Stimulated activated CD8-positive, alpha-beta memory T cell treated with anti-CD3 and anti-CD28 coated beads, Interleukin-2, amount 100 ng/mL, for 1 hour (primary cell): ENCODE measurements around the gene OXTR.

ENCODE experiments used
- DNase-seq, 2 donors: peaks; one replicate each; pipeline ENCODE4 v3.0.0-alpha.2; 2020; ENCODE audit warnings: low read depth in 2 of 2

OXTR gene

DNA sequence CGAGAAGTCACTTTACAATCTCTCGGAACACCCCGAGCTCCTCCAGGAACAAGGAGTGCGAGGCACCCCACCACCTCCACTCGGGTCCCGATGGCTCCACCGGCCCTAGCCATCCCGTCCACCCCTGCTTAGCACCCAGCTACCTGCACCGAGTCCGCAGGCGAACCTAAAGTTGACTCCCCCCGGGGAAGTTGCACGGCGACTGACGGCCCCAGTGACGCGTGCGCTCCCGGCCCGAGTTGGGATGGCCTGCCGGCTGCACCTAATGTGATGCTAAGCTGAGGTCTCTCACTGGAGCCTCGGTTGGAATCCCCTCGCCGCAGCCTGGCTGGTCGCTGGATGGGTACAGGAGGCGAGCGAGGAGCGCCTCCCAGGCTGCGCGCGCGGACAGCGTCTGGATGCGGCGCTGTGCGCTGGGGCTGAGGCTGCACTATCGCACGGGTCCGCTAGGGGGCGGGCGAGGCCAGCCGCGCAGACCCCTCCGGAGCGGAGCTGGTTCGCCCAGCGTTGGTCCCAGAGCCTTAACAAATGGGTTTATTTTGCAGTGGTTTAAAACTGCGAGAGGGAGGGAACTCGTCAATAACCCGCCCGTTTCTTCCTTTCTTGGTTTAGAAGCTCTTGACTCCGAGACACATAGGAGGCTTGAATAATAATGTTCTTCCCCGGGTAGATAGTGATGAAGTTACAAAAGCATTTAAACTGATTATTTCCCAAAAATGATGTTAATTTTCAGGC, at the start of gene OXTR:
Gene OXTR, minus strand, starts transcription at position 526 of the 735 bp plus-strand sequence. CDS start 1,426 bp downstream, outside the sequence.
- DNase-seq: peak; percentile 14 to 16

DNA sequence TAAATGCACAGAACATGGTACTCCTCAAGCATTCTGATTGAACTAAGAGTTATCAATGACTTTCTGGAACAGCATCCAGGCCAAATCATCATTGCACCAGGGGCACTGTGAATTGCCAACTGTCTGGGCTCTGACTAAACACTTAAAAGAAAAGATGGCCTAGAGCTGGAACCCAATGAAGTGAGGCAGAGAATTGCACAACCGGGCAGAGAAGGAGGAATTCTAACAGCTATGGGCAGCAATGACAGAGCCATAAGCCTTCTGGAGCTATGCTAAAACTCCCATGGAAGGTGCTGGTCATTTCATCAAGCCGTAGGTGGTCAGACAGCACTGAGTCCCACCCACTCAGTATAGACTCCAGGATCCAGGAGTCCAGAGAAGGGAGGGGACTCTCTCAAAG, 48.1 kb upstream of the OXTR start:
- no peak for DNase-seq

DNA sequence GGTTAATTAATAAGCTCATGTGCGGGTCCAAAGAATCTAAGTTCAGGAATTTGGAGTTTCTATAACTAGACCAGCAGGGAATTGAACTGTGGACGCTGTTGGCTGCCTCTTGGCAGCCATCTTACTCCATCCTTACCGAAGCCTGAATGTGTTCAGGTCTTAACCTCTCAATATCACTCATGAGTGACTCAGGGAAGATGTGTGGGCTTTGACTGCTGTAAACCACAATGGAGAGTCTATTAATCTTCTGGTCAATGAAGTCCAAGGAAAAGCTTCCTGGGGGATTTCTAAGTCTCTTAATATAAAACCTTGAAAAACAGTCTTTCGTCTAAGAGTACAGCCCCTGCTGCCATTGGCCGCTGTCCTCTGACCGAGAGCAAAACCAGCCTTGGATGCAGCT, 46.7 kb upstream of the OXTR start:
- DNase-seq: no peak

DNA sequence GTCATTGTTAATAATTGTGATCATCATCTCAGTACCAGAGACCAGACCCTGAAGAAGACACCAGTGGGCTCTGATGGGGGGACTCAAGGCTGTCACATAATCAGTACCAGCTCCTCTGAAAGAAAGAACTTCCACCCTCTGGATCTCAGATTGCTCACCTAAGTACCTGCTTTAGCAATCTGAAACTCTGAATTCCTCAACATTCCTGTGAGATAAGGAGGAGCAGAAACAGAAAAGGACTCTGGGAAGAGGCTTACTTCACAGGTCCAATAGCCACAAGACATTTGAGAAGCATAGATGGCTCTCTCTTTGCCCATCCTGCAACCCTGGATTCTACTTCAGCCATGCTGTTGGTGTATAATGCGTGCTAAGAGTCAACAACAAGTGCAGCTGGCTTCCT, 44.0 kb upstream of the OXTR start:
- no peak for DNase-seq

DNA sequence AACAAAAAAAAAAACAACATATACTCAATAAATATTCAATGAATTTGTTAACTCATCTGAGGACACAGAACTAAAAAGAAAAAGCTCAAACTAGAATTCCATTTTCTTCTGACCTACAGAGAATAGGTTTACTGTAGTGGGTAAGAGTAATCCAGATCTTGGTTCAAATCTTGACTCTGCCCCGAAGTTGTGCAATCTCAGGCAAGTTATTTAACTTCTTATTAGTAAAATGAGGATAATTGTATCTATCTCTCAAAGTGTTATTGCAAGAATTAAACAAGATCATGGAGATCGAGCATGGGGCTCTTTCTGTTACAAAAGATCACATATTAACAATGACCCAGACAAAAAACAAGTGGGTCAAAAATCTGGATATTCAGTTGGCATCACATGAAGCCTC, 41.1 kb upstream of the OXTR start:
- no peak for DNase-seq

DNA sequence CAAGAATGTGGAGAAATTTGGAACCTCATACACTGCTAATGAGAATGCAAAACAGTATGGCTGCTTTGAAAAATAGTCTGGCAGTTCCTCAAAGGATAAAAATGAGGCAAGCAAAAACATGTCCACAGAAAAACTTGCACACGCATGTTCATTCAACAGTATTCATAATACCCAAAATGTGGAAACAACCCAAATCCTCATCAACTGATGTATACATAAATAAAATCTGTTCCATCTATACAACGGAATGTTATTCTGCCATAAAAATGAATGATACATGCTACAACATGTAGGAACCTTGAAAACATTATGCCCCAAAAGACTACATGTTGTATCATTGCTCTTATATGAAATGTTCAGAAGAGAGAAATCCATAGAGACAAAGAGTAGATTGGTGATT, 36.4 kb upstream of the OXTR start:
- DNase-seq: no peak

DNA sequence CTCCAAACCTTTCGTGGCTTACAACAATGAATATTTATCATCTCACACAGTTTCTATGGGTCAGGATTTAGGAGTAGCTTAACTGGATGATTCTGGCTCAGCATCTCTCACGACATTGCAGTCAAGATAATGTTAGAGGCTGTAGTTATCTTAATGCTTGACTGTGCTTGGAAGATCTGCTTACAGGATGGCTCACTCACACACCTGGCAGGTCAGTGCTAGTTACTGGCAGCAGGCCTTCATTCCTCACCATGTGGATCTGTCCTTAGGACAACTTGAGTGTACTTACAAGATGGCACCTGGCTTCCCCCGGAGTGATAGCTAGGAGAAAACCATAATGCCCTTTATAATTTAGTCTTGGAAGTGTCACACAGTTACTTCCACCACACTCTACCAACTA, 32.8 kb upstream of the OXTR start:
- DNase-seq: no peak

DNA sequence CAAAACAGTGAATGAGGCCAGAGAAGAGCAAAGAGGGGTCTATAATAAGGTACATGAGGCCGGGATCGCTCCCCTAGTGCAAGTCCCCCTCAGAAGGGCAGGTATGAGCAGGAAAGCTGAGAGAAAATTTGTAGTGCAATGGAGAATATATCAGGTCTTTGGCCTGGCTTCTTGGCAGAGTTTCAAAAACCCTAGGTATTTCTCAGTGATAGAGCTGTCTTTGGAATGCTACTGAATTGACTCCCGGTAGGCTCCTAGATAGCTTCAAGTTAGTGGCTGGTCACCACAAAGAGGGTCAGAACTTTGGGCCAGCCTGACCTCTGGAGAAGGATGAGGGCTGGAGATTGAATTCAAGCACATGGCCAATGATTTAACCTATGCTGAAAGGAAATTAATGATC, 30.6 kb upstream of the OXTR start:
- no peak for DNase-seq

DNA sequence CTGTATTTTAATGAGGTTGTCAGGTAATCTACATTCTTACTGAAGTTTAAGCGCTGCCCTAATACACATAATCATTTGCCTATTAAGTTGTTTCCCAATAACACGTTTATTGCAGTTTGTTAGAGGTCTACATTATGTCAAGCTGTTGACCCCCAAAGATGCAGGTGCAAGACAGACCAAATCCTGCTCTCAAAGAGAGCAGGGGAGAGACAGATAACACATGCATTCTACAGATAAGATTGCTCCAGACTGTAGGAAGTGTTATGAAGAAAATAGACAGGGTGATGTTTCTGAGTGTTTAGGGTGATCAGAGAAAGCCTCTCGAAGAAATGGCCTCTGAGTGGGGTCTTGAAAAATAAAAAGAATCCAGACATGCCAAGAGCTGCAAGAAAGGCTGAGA, 24.8 kb upstream of the OXTR start:
- no peak for DNase-seq

DNA sequence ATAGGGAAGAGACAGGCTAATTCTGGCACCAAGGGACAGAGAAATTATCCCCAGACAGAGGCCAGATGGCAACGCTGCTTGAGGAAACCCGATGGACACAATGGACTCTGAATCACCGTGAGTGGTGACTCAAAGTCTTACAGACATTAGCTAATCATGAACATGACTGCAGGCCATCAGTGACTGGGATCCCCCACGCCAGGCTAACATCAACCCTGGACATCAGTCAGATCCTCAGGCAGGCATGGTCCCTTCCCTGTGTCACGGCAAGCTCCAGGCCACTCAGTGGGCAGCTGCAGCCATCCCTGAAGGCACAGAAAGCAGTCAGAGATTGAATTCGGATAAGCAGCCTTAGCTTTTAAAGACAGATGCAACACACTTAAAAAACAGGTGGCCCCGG, 23.8 kb upstream of the OXTR start:
- no peak for DNase-seq

DNA sequence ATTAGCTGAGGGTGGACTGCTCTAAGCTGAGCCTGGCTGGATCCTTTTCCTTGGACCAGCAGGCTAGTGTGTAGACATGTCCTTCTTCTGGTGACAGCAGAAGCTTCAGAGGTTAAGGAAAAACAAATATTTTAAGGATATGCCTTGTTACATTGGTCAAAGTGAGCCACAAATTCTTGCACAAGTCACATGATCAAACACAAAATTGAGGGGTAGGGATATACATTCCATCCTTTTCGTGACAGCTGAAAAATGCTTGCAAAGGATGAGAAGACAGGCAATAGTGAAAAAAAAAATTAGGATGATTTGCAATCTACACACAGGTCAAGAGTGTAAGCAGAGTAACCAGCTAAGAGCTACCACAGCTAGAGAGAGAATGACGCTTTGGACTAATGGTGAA, 21.1 kb upstream of the OXTR start:
- DNase-seq: no peak

DNA sequence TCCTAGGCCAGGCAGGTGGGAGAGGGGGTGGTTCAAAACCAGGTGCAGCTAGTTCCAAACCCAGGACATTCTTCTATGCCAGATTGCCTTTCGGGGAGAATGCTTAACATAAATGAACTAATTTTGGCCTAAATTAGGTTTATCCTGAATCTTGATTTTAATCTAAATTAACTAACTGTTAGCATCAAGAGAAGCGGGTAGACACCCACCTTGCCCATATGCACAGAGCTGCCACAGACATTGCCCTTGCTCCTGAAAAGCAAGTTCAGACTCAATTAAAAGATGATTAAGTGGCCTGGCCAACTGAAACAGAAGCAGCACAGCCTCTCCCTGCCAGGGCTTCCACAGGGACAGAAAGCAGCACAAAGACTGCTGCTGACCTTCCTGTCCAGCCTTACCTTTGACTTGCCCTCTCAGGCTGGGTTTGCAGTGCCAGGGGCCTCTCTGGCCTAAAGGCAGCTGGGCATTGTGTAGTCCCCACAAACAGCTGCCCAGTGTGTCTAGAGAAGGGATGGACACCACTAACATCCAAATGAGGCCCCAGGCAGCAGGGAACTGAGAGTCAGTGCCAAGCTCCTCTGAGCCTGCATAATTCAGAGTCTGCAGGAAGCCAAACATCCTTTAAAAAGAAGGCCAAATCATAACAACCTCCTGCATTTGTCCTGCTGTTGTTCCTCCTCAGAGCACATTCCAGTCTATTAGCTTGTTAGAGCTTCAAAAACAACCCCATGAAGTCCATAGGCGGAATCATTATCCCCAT, 15.4 kb upstream of the OXTR start:
- no peak for DNase-seq

DNA sequence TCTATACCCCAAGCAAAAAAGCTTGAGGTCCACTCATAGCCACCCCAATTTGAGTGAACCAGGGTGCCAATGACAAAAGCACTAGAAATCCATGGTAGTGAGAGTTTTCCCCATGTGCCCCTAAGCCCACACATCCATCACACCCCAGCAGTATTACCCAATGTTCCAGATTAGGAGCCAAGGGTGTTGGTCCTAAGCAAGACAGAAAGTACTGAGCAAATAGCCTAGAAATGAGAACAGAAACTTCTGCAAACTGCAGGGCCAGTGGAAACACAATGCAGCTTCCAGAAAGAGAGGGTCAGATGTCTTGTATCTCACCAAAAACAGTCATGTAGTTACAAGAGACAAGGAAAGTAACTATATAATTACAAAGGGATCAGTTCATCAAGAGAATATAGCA, 10.9 kb upstream of the OXTR start:
- no peak for DNase-seq

DNA sequence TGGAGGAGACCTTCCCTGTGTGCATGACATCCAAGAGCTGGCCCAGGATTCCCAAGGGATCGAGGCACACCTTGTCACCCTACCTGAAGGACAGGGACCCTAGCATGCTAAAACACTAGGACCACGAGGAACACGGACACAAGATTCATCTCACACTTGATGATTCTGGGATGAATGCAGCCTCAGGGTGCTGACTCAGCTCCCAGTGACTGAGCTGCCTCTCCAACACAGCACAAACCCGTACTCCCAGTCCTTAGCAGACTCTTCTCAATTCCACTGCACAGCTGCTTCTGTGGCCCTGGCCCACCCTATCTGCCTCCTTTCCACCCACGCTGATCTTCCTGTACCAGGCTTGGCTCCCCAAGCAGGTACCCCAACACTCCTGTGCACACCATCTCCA, 9.1 kb upstream of the OXTR start:
- no peak for DNase-seq

DNA sequence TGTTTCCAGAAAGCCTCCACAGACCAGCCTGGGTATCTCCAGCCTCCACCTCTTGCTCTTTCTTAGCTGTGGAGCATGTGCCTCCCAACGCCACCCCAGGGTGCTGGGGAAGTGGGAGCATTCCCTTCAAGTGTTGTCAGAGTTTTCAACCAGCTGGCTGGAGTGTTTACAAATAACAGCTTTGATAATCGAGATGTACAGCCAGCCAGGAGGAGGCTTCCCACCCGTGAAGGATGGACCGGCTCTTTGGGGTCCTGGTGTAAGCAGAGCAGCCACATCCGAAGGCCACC, 8.5 kb upstream of the OXTR start:
- DNase-seq: no peak

DNA sequence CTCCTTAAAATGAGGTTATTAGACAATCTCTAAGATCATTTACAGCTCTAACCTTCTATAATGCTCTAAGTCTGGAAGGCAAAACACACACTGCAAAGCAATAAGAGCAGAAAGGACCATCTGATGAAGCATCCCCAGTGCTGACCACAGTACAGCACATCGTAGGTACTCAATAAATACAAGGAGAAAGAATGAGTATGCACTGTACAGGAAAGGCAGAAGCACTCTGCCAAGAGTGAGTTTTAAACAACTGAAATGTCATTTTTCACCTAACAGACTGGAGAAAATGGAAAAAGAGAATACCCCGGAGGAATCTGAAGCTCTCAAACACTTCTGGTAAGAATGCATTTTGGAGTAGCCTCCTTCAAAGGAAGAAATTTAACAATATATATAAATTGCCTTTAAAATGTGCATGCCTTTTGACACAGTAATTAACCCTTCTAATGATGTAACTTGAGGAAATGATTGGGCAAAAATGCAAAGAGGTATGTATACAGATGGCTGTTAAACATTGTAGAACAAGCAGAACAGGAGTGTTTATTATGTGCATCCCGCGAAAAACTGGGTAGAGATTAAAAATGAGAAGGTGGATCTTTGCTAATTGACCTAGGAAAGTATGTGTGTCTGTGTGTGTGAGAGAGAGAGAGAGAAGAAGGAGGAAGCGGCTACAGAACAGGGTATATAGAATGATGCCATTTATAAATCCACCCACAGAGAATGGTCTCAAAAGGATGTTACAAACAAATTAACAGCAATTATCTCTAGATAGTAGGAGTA, 8.0 kb upstream of the OXTR start:
- no peak for DNase-seq

DNA sequence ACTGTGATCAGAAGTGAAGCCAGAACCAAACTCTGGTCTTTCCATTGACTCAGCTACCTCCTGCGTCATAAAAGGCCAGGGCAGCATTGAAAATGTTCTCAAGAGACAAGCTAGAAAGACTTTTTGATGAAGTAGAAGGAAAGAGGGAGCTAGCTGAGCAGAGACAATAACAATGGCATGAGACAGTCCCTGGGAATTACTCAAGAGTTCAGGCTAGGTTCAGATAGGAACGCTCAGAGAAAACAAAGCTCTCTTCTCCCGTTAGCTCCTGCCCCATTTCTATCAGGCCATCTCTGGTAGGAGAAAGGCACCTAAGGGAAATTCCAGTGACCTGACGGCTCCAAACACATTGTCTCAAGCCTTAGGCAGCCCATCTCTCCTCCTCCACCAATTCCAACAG, 7.0 kb upstream of the OXTR start:
- DNase-seq: no peak

DNA sequence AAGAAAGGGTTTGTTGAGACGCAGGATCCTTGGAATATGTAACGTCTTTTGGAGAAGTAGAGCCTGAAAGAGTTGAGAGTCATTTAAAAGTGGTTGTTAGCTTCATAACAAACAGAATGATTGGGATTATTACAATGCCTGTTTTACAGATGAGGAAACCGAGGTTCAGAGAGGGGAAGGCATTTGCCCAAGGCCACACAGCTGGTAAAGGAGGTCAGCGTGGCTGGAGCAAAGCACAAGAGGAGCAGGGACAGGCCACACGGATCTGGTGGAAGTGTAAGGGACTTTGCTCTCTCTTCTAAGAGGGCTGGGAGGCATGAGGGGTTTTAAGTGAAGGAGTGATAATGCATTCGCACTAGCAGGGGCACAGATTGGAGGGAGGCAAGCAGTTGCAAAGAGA, 6.2 kb upstream of the OXTR start:
- no peak for DNase-seq

DNA sequence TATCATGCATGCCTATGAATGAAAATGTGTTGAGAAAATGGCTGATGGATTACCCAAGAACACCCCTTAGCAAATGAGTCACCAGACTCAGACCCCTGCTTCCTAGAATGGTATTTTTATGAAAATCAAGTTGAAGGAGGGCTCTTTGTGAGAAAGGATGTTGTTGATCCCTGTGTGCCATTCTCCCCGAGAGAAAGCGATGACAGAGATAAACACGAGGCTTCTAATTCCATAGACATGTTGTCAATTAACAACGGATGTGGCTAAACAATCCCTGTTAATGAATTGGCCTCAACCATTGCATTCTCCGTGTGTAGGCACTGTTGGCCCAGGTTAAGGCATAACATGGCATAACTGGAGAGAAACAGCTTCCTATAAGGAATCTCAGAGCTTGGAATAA, 5.8 kb upstream of the OXTR start:
- no peak for DNase-seq

DNA sequence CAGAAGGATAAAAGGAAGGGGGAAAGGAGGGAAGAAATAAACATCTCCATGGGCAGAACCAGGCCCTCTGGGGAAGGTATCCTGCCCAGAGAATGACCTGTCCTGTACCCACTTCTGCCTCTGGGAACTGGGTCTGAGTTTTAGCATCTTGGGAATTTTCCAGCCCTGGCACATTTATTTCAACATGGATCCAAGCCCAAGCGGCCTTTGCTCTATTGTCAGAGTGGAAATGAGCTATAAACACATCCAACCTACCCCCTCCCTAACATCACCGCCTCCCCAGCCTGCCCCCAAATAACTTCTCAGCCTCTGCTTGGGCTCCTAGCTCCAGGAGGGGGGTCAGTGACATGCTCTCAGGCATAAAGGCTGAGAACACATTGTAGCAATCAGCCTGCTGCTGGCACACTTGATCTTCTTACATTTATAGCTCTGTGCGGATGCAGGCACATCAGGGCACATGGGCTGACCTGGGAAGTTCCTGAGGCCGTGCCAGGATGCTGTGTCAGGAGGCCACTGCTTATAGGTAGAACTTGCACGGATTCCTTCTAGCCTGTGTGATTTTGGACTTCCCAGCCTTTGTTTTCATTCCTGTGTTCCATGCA, 4.6 kb upstream of the OXTR start:
- DNase-seq: no peak

DNA sequence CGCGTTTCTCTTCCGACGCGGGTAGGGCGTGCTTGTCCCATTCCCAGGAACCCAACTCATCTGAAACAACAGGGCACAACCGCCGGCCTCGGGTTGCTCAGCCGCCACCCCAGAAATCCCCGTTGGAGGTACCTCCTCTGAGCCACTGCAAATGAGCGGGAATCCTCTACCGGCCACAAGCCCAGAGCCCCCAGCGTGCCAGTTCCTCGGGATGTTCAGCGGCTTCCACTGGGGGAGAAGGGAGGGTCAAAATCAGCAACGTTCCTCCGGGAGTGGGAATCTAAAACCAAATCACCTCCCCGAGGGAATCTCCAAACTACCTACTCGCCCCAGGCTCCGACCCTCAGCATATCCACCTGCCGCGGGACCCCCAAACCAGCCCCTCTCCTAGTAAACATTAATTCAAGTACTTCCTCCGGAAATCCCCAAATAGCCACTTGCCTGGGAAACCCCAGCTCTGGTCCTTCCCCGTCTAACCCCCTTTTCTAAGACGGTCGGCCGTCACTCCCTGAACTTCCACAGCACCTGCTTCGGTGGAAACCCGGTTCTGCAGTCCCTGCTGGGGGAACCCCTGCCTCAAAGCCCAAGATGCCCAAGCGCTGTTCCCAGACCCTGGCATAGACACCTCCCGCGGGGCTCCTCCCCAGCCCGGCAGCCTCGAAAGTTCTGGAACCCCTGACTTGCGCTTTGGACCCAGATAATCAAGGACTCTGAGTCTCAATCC, 887 bp downstream of the OXTR start:
- DNase-seq: no peak
